IgD-negative memory B cell (primary cell): ENCODE measurements around the gene PTF1A. TPM values are rescaled to one million over a fixed set of nuclear protein-coding genes. Genes with fewer than 3 reads are reported as not detected.

Experiments
- H3K27ac Mint-ChIP-seq, 3 donors: one replicate each; pipeline ENCODE4 v1.8.0; 2020 to 2022; ENCODE audit warnings: mild to moderate bottlenecking in 3 of 3, mixed read lengths in 3 of 3, moderate library complexity in 1 of 3
- H3K27me3 Mint-ChIP-seq: one replicate; pipeline ENCODE4 v1.8.0; 2021; ENCODE audit warnings: mixed read lengths
- H3K36me3 Mint-ChIP-seq: one replicate; pipeline ENCODE4 v1.8.0; 2020; ENCODE audit warnings: mild to moderate bottlenecking, mixed read lengths
- H3K4me1 Mint-ChIP-seq, 3 donors: one replicate each; pipeline ENCODE4 v1.8.0; 2020 to 2022; ENCODE audit warnings: mixed read lengths in 3 of 3, mild to moderate bottlenecking in 1 of 3
- H3K4me3 Mint-ChIP-seq, 4 donors: one replicate each; pipeline ENCODE4 v1.8.0; 2020 to 2022; ENCODE audit warnings: mild to moderate bottlenecking in 4 of 4, mixed read lengths in 4 of 4, moderate library complexity in 3 of 4
- H3K9me3 Mint-ChIP-seq, 3 donors: one replicate each; pipeline ENCODE4 v1.8.0; 2020 to 2021; ENCODE audit warnings: mixed read lengths in 3 of 3, mild to moderate bottlenecking in 1 of 3
- polyA plus RNA-seq: library from polyadenylated mRNA; unstranded; fragments of 300-500 nt; fragmentation: Illumina TruSeq; gene quantifications from one replicate; pipeline ENCODE4 v1.2.3, GENCODE V29; 2021

PTF1A gene
- polyA plus RNA-seq, 1 donor from 2014 or later = not detected

GRCh38 chr10:23172429-23173213 lies 19.5 kb upstream of the PTF1A start:
- H3K4me1 Mint-ChIP-seq = peaks cover 0 to 2% (median 2%) of the 10 kb centered on the region in 3 donors
- H3K36me3 Mint-ChIP-seq = peaks cover 2% of the 10 kb centered on the region
- H3K4me3 Mint-ChIP-seq = no peak overlapping the region
- peaks cover 0 to 9% (median 2%) of the 10 kb centered on the region in 3 donors for H3K9me3 Mint-ChIP-seq
- peaks cover 44% of the 10 kb centered on the region for H3K27me3 Mint-ChIP-seq
- no peak overlapping the region for H3K27ac Mint-ChIP-seq

DNA sequence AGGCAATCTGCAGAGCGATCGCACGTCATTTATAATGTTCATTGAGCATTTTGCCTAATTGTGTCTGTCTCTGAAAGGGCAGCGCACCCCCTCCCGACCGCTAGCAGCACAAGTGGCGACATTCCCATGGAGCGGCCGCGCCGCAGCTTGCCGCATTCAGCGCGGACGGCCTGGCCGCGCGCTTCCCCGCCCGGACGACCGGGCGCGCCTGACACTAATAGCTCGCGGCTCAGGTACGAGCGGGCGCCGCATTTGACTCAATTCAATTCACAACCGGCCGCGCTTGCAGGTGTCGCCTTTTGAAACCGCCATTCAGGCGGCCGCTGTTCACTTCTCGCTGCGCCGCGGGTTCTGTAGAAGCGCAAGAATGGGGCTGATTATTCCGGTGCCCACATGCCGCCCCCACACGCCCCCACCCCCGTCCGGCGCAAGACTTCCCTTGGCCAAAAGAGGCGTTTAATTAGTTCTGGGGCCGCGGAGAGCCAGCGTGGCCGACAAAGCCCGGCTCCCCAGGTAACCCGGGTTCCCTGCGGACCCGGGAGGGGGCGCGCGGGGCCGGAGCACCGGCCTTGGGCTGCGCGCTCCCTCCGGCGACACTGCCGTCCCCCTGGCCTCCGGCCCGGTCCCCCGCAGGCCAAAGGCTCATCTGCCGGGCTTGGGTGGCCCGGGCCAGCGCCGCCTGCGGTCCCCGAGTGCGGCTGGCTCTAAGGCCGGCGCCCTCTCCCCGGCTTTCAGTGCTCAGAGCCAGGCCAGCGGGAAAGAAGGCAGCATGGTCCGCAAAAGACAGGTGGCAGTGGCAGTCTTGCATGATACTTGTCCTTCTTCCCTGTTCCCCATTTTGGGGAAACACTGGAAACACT lies 18.7 kb upstream of the PTF1A start:
- Mint-ChIP-seq H3K27me3 (peaks cover 44% of the 10 kb centered on the region), H3K27ac (no peak overlapping the region), H3K4me1 (peaks cover 0 to 2% (median 2%) of the 10 kb centered on the region in 3 donors), H3K9me3 (peaks cover 0 to 9% (median 0%) of the 10 kb centered on the region in 3 donors), H3K4me3 (no peak overlapping the region), H3K36me3 (peaks cover 2% of the 10 kb centered on the region)

- Mint-ChIP-seq H3K4me3 (peak overlapping the region in 1 of 4 donors; percentile 26), H3K4me1 (peaks cover 0 to 2% (median 2%) of the 10 kb centered on the region in 3 donors), H3K27ac (no peak overlapping the region), H3K36me3 (peaks cover 3% of the 10 kb centered on the region), H3K9me3 (peaks cover 0 to 9% (median 0%) of the 10 kb centered on the region in 3 donors), H3K27me3 (peaks cover 48% of the 10 kb centered on the region)
These were observed 17.8 kb upstream of the PTF1A start for GRCh38 chr10:23174074-23174976.

DNA sequence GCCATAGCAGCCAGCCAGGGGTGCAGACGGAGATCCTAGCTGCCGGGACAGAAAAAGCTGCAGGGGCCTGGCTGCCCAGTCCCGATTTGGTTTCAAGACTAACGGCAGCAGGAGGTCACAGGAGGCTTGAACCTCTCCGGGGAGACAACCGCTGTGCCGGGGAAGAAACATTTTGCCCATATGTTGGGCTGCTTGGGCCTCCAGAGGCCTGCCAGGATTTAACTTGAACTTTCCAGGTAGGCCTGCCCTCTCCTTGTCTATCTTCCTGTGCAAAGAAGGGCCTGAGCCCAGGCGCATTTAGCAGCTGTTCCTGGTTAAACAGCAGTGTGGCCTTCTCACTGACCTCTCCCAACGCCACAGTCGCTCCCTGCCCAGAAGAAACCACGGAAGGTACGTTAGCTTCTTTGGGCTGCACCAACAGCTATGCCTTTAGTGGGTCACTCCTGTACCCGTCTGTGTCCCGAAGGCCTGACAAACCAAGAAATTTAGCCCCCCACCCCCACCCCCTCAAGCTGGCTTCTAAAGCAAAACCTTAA lies 17.1 kb upstream of the PTF1A start:
- Mint-ChIP-seq H3K4me3 (no peak overlapping the region), H3K9me3 (peaks cover 0 to 9% (median 2%) of the 10 kb centered on the region in 3 donors), H3K36me3 (peaks cover 3% of the 10 kb centered on the region), H3K27ac (peak overlapping the region in 1 of 3 donors; percentile 31), H3K27me3 (peaks cover 46% of the 10 kb centered on the region), H3K4me1 (peaks cover 0 to 2% (median 2%) of the 10 kb centered on the region in 3 donors)

GRCh38 chr10:23186178-23186577 lies 5.9 kb upstream of the PTF1A start:
- H3K4me1 Mint-ChIP-seq = peaks cover 0 to 2% (median 0%) of the 10 kb centered on the region in 3 donors
- H3K4me3 Mint-ChIP-seq = no peak overlapping the region
- peaks cover 42% of the 10 kb centered on the region for H3K27me3 Mint-ChIP-seq
- no peak overlapping the region for H3K27ac Mint-ChIP-seq
- no peaks in the 10 kb centered on the region for H3K36me3 Mint-ChIP-seq
- peaks cover 0 to 1% (median 0%) of the 10 kb centered on the region in 3 donors for H3K9me3 Mint-ChIP-seq

DNA sequence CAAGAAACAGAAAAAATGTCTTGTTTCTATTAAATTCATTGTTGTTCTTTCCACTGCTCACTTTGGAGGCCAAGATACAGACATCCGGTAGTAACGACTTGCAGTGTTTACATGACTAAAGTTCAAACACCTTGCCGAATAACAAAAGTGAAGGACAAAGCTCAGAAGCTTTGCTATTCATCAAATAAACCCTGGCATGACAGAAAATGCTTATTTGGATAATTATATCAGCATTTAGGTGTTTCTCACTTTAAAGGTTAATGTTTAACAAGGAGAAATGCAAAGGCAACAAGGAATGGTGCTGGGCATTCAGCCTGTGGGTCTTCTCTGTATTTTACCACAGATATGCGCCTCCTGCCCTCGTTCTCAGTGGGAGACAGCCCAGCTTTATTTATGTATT lies 5.4 kb upstream of the PTF1A start:
- H3K9me3 Mint-ChIP-seq = peaks cover 0 to 1% (median 0%) of the 10 kb centered on the region in 3 donors
- no peak overlapping the region for H3K27ac Mint-ChIP-seq
- peaks cover 0 to 2% (median 0%) of the 10 kb centered on the region in 3 donors for H3K4me1 Mint-ChIP-seq
- no peaks in the 10 kb centered on the region for H3K36me3 Mint-ChIP-seq
- no peak overlapping the region for H3K4me3 Mint-ChIP-seq
- H3K27me3 Mint-ChIP-seq = peaks cover 42% of the 10 kb centered on the region

- no peak overlapping the region for H3K4me3 Mint-ChIP-seq
These were observed 5.0 kb upstream of the PTF1A start for GRCh38 chr10:23187155-23187554.

DNA sequence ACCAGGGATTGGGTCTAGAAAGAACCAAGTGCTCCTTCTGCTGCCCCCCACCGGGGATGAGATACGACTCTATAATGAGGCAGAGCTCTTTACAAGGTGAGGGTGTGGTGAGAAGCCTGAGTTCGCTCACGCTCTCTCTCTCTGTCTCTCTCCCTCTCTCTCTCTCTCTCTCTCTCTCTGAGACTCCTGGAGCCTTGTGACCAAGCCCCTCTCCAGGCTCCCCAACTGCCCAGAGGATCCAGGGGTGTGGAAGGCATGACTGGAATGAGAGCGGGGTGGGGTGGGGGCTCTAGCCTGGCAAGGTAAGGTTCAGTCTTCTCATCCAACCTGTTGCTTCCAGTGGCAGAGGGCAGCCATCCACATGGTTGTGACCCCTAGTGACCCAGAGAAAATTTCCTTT lies 3.1 kb upstream of the PTF1A start:
- H3K27me3 Mint-ChIP-seq = peaks cover 42% of the 10 kb centered on the region
- H3K9me3 Mint-ChIP-seq = no peaks in the 10 kb centered on the region
- H3K4me1 Mint-ChIP-seq = peaks cover 0 to 3% (median 1%) of the 10 kb centered on the region in 3 donors
- no peaks in the 10 kb centered on the region for H3K36me3 Mint-ChIP-seq
- H3K4me3 Mint-ChIP-seq = no peak overlapping the region
- no peak overlapping the region for H3K27ac Mint-ChIP-seq

More at GRCh38 chr10:23187155-23187554, 5.0 kb upstream of the PTF1A start:
- peak overlapping the region in 1 of 3 donors; percentile 32 for H3K27ac Mint-ChIP-seq
- H3K27me3 Mint-ChIP-seq = peaks cover 42% of the 10 kb centered on the region
- peaks cover 0 to 2% (median 0%) of the 10 kb centered on the region in 3 donors for H3K4me1 Mint-ChIP-seq
- peaks cover 0 to 1% (median 0%) of the 10 kb centered on the region in 3 donors for H3K9me3 Mint-ChIP-seq
- no peaks in the 10 kb centered on the region for H3K36me3 Mint-ChIP-seq

GRCh38 chr10:23190872-23191763 lies 994 bp upstream of the PTF1A start:
- H3K4me1 Mint-ChIP-seq = peaks cover 0 to 3% (median 1%) of the 10 kb centered on the region in 3 donors
- H3K36me3 Mint-ChIP-seq = no peaks in the 10 kb centered on the region
- H3K4me3 Mint-ChIP-seq = no peak overlapping the region
- H3K27me3 Mint-ChIP-seq = peaks cover 53% of the 10 kb centered on the region
- no peaks in the 10 kb centered on the region for H3K9me3 Mint-ChIP-seq
- H3K27ac Mint-ChIP-seq = peak overlapping the region; percentile 47 to 67 (median 57)

- peaks cover 0 to 3% (median 1%) of the 10 kb centered on the region in 3 donors for H3K4me1 Mint-ChIP-seq
- no peak overlapping the region for H3K27ac Mint-ChIP-seq
- H3K9me3 Mint-ChIP-seq = no peaks in the 10 kb centered on the region
- no peaks in the 10 kb centered on the region for H3K36me3 Mint-ChIP-seq
- no peak overlapping the region for H3K4me3 Mint-ChIP-seq
- H3K27me3 Mint-ChIP-seq = peaks cover 58% of the 10 kb centered on the region
These were observed 761 bp downstream of the PTF1A start for GRCh38 chr10:23192712-23193434.

- Mint-ChIP-seq H3K4me1 (peaks cover 0 to 3% (median 1%) of the 10 kb centered on the region in 3 donors), H3K27ac (peak overlapping the region in 2 of 3 donors; percentile 39 to 64), H3K4me3 (peak overlapping the region in 2 of 4 donors; percentile 1 to 22), H3K27me3 (peaks cover 60% of the 10 kb centered on the region), H3K36me3 (no peaks in the 10 kb centered on the region), H3K9me3 (no peaks in the 10 kb centered on the region)
These were observed 1.4 kb downstream of the PTF1A start for GRCh38 chr10:23193435-23194074.

GRCh38 chr10:23194471-23194965 lies 2.4 kb downstream of the PTF1A start:
- H3K4me1 Mint-ChIP-seq = peaks cover 0 to 3% (median 1%) of the 10 kb centered on the region in 3 donors
- H3K27ac Mint-ChIP-seq = peak overlapping the region in 1 of 3 donors; percentile 57
- no peaks in the 10 kb centered on the region for H3K9me3 Mint-ChIP-seq
- H3K27me3 Mint-ChIP-seq = peaks cover 58% of the 10 kb centered on the region
- no peak overlapping the region for H3K4me3 Mint-ChIP-seq
- H3K36me3 Mint-ChIP-seq = no peaks in the 10 kb centered on the region
